ENCODE data around the gene INTS6.

Gene INTS6

GRCh38 chr13:51397262-51397941 is 55.4 kb downstream of the INTS6 start:
- no peak for DNase-seq

- no peak for DNase-seq
Observed at GRCh38 chr13:51396352-51396751, 56.5 kb downstream of the INTS6 start.

- no peak for DNase-seq
Observed at GRCh38 chr13:51394724-51395123, 58.1 kb downstream of the INTS6 start.

GRCh38 chr13:51385114-51385513 is 67.7 kb downstream of the INTS6 start:
- no peak for DNase-seq

- DNase-seq = no peak
Observed at GRCh38 chr13:51380269-51380668, 72.6 kb downstream of the INTS6 start.

DNA sequence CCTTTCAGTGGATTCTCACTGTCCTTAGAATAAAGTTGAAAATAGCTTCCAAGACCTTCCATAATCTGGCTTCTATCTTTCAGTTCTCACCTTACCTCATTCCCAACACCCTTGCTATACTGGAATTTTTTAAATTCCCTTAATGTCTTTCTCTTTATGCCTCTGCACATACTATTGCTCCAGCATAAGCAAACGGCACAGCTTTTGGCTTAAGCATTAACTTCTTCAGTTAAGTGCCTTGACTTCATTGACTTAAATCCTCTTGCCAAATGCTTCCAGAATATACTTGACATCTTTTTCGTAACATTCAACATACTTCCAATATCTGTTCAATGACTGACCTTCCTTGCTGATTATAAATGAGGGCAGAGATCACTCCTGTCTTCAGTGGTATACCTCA is 79.4 kb downstream of the INTS6 start:
- no peak for DNase-seq

DNA sequence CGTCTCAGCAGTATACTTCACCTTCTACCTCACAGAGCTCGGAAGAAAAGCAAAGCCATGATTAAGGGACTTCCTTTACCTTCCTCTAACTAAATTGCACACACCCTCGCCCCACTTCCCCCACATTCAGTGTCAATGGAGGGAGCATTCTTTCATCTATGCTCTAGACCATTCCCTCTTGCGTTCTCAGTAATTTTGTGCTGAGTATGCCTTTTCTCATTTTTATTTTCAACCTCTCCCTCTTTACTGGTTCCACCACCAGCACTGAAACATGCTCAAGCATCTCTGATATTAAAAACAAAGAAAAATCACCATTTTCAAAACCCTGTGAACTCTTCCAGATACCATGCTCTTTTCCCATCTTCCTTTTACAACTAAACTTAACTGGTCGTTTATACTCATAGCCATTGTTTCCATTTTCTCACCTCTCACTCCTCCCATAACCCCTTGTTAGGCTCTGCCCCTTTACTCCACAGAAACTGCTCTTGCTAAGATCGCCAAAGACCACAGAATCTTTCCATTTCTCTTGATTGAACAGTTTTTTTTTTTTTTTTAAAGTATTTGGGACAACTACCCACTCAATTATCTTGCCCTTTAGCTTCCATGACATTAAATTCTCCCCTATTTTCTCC is 81.0 kb downstream of the INTS6 start:
- DNase-seq = no peak

DNA sequence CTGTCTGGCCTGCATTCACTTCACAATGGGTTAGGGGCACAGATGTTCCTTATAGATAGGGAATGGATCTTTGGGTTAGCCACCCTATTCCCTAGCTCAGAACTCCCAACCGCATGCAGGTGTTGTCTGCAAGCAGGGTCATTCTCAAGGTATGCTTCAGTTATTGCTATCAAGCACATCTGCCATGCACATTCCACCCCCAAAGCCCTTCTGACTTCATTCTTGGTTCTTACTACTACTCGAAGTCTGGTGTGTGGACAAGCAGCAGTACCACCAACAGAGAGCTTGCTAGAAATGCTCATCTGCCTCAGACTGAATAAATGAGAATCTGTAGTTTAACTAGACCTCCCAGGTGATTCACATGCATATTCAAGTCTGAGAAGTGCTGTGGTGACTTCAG is 82.0 kb downstream of the INTS6 start:
- DNase-seq = no peak

DNA sequence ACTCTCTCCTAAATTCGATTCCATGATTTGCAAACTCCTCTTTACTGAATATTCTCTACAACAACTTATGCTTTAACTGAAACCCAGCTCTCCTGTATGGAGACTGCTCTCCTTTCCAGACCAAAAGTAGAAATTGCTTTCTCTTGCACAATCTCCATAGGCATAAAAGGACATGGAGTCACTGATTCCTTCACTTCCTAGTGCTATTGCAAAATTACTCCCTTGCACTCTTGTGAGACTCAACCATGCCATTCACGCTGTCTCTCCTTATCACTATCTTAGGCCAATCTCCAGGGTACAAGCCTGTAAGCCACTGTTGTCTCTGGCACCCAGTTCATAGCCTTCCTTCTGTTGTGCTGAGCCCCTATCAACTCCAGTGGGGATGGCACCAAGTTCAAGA is 82.7 kb downstream of the INTS6 start:
- DNase-seq = no peak

DNA sequence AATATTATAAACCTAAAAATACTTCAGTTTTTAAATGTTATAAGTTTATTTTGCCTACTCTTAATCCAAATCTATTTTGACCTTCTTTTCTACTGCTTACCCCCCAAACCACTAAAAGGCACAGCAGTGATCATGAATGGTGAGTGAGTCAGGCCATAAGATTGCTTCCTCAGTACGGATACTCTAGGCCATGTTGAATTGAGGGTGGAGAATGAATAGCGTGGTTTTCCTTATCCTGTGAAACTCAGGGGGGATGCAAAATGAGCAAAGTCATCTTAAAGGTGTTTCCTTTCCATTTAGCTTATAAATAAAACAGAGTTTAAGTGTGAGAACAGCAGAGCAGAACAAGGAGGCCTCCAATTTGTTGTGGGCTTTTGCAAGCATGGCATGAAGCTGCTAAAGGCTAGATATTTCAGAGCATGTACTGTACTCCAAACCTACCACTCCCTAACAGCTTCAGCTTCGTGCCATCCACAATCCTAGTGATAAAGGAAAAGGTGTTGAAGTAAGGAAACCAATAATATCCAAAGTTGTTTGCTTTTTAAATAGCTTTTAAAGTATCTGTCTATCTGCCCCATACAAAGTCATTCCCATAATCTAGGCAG is 88.3 kb downstream of the INTS6 start:
- no peak for DNase-seq

GRCh38 chr13:51363625-51364024 is 89.2 kb downstream of the INTS6 start:
- no peak for DNase-seq

DNA sequence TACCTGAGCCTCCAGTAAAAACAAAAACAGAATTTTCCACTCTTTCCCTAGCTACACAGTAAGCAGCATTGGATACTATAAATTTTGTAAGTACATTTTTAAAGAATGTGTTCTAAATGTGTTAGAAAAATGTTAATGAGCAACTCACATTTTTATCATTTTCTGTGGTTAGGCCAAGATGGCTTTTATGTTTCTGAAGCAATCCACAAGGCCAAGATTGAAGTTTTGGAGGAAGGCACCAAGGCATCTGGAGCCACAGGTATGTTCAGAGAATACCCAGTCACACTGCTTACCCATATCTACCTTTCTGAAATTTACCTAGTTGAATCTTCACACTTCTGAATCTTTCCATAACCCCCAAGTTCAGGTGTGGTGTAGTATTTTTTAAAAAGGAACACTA is 91.7 kb downstream of the INTS6 start:
- no peak for DNase-seq

- no peak for DNase-seq
Observed at GRCh38 chr13:51360489-51360888, 92.3 kb downstream of the INTS6 start.

DNA sequence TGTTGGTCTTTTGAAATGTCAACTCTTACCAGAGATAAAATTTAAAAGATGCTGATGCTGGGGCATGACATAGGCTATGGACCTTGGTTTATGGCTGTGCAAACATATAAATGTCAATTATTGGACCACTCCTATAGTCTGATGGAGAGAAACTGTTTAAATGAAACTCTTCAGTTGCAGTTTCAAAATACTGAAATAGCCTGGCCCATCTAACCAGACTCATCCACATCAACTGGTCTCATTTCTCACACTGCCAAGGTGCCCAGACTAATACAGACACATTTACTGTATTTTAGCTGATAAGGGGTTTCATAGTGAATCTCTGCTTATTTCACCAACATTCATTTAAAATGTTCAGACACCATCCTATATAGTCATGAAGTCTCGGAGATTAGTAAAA is 93.5 kb downstream of the INTS6 start:
- no peak for DNase-seq

- no peak for DNase-seq
Observed at GRCh38 chr13:51357928-51358595, 94.8 kb downstream of the INTS6 start.

DNA sequence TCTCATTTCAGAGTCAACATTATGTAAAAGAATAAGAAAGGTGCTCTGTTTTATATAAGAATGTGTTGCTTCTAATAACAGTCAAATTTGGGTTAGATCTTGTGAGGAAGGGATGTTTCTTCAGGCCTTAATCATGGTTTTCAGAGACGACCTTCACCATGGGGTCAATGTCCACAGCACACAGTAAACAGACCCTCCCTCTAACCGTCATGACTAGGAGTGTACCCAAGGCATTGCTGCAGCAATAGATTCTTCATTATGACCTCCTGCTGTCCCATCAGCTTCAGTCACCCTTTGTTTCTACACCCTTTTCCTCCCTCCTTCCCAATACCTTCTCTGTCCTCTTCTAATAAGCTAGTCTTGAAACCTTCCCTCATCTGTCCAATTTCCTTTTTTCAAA is 97.6 kb downstream of the INTS6 start:
- no peak for DNase-seq

DNA sequence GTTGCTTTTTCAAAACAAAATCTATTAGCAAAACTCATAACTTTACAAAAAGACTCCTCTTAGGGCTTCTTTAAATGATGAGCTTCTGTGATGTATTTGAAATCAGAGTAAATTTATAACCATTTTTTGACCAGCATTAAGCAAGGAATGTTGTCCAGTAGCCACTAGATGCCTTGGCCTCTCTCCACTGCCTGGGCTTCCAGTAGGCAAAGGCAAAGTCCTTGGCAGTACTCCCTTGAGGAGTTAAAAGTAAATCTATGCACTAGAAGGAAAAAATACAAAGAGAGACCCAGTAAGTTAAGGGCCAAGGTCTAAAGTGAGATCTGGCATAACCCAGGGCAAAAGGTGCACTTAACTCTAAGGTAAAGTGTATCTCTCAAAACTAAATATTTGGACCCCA is 103.8 kb downstream of the INTS6 start:
- no peak for DNase-seq

- DNase-seq = no peak
Observed at GRCh38 chr13:51348069-51348967, 104.5 kb downstream of the INTS6 start.

DNA sequence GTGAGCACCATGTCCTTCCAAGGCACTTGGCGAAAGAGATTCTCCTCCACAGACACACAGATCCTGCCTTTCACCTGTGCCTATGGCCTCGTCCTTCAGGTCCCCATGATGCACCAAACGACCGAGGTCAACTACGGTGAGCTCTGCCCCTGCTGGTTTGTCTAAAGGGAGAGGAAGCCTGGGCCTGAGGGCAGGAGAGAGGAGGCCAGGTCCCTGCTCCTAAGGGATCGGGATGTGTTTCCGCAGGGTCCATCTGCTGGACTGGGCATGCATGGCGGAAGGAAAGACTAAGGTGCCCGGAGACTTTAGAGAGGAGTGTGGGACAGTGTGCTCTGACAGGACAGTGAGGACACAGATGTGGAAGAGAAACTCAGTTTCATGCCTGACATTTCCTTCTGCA is 105.7 kb downstream of the INTS6 start:
- DNase-seq = no peak

DNA sequence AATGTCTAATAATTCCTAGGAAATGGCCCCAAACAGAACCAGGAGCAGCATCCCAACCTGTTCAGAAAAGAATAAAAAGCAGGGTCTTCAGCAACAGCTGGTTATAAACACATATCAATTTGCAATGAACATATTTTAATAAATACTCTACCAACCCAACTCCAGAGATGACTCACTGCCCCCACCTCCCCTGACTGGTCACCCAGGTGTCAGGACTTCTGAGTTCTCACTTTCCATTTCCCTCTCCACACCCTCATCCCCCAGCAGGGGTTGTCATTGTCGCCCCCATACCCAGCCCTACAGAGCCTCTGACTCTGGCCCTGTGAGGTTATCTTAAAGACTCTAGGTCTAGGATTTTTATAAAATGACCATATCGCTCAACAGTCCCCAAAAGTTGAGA is 106.4 kb downstream of the INTS6 start:
- no peak for DNase-seq

DNA sequence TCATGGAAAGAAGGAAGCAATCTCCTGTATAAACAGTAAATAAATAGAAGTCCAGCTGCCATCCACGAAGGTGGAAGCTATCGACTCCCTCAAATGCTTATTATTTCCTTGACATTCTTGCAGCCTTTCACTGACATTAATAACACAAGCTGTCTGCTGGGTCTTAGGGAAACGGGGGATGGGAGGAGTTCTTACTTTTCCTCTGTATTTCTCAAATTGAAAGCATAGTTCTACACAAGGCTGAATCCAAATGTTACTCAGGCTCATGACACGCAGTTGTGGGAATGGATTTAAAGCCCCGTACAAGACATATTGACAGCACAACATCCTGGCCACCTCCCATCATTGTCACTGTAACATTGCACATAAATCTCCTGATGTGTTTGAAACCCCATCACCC is 109.4 kb downstream of the INTS6 start:
- DNase-seq = no peak

GRCh38 chr13:51342706-51343105 is 110.1 kb downstream of the INTS6 start:
- DNase-seq = no peak

GRCh38 chr13:51341791-51342190 is 111.0 kb downstream of the INTS6 start:
- no peak for DNase-seq

All from activated naive CD4-positive, alpha-beta T cell treated with Interleukin-2 at 50 U/mL for 16 hours (primary cell).